NCI-H128 (cell line): ENCODE results near the gene ISLR2.
"Not testable (repeated sequence)": the region's sequence is repeated elsewhere in the genome, so short reads cannot be mapped to it uniquely, and the experiment has no call there.

Experiments
- DNase-seq: peaks from one replicate; lab custom pipeline; 2025; ENCODE audit not compliant: unreplicated experiment; lab: John Stamatoyannopoulos, UW

ISLR2 gene

GRCh38 chr15:74130155-74130848 is at the start of gene ISLR2:
TSS of gene ISLR2 (plus strand) at chr15:74130586. CDS start at chr15:74132755, 2,169 bp downstream.
- DNase-seq: no peak

GRCh38 chr15:74082450-74082849 is 47.9 kb upstream of the ISLR2 start, which contains the start of gene GOLGA6A:
TSS of gene GOLGA6A (minus strand) at chr15:74082550. CDS start at chr15:74082509, 41 bp downstream.
- not testable (repeated sequence) for DNase-seq

GRCh38 chr15:74094567-74094966 is 35.8 kb upstream of the ISLR2 start:
- DNase-seq: not testable (repeated sequence)

GRCh38 chr15:74095610-74096009 is 34.8 kb upstream of the ISLR2 start:
- DNase-seq: not testable (repeated sequence)

GRCh38 chr15:74096753-74097474 is 33.5 kb upstream of the ISLR2 start:
- DNase-seq: not testable (repeated sequence)

- DNase-seq: not testable (repeated sequence)
These were observed 30.2 kb upstream of the ISLR2 start for GRCh38 chr15:74099963-74100733.

GRCh38 chr15:74108111-74108510 is 22.3 kb upstream of the ISLR2 start:
- DNase-seq: no peak

- not testable (repeated sequence) for DNase-seq
These were observed 21.8 kb upstream of the ISLR2 start for GRCh38 chr15:74108611-74109010.

GRCh38 chr15:74109713-74110112 is 20.7 kb upstream of the ISLR2 start:
- no peak for DNase-seq

- no peak for DNase-seq
These were observed 10.0 kb upstream of the ISLR2 start for GRCh38 chr15:74120426-74120825.

- no peak for DNase-seq
These were observed 9.3 kb upstream of the ISLR2 start for GRCh38 chr15:74121039-74121438.

GRCh38 chr15:74121858-74122257 is 8.5 kb upstream of the ISLR2 start:
- DNase-seq: no peak

- no peak for DNase-seq
These were observed 7.8 kb upstream of the ISLR2 start for GRCh38 chr15:74122403-74123130.

GRCh38 chr15:74123131-74123429 is 7.3 kb upstream of the ISLR2 start:
- no peak for DNase-seq

GRCh38 chr15:74123658-74124057 is 6.7 kb upstream of the ISLR2 start:
- DNase-seq: no peak

GRCh38 chr15:74124196-74124595 is 6.2 kb upstream of the ISLR2 start:
- DNase-seq: no peak

GRCh38 chr15:74124759-74125158 is 5.6 kb upstream of the ISLR2 start:
- no peak for DNase-seq

- DNase-seq: peak; percentile 70
These were observed 3.0 kb upstream of the ISLR2 start for GRCh38 chr15:74127255-74127953.

- DNase-seq: no peak
These were observed 2.2 kb upstream of the ISLR2 start for GRCh38 chr15:74127954-74128784.
